Fibroblast of lung (primary cell): ENCODE data around the gene ZBTB22.
"Not testable (repeated sequence)": the region's sequence is repeated elsewhere in the genome, so short reads cannot be mapped to it uniquely, and the experiment has no call there.

ENCODE experiments used
- CTCF ChIP-seq, 2 donors: IDR thresholded peaks in 1 of 2; conservative IDR thresholded peaks in 1 of 2; 1 replicate in 1 of 2; 2 replicates in 1 of 2; pipeline ENCODE4 v1.5.1; 2011 to 2012; ENCODE audit warnings: low read length in 2 of 2, control low read depth in 1 of 2, inconsistent platforms in 1 of 2, low read depth in 1 of 2, mild to moderate bottlenecking in 1 of 2
- EZH2 ChIP-seq: IDR thresholded peaks from 2 replicates; pipeline ENCODE4 v1.5.1; 2012; ENCODE audit warnings: low read length, control low read depth, mild to moderate bottlenecking; ENCODE audit errors: missing control alignments

GRCh38 chr6:33357160-33357871 lies 39.8 kb upstream of the ZBTB22 start:
- TF ChIP-seq CTCF (conservative IDR thresholded peaks at IDR 0.05 in 1 of 2, IDR thresholded peaks at IDR 0.05 in 1 of 2; ENCODE audit: low read depth in 1 of 2, low read length in 2 of 2); EZH2: not testable (repeated sequence)
